Keratinocyte (primary cell): ENCODE results near the gene CEL. TPM values are rescaled to one million over a fixed set of nuclear protein-coding genes. Genes with fewer than 3 reads are reported as not detected.

Source experiments
- DNase-seq: peaks from one replicate; pipeline ENCODE4 v3.0.0-alpha.2; 2011; ENCODE audit warnings: low read depth, missing footprints, low spot score
- FAIRE-seq: peaks from 2 replicates; lab custom pipeline; 2011; peaks lifted over from hg19 to GRCh38; lab: Jason Lieb, UNC
- H2AFZ ChIP-seq: 2 replicates; pipeline ENCODE4 v1.6.0; 2012; ENCODE audit warnings: low read length, control low read depth, inconsistent platforms; ENCODE audit not compliant: control insufficient read depth
- H3K27ac ChIP-seq: 2 replicates; pipeline ENCODE4 v1.5.1; 2011; ENCODE audit warnings: low read length; ENCODE audit not compliant: control insufficient read depth, insufficient read depth
- H3K27me3 ChIP-seq: 3 replicates; pipeline ENCODE4 v1.6.0; 2011; ENCODE audit warnings: low read length; ENCODE audit not compliant: control insufficient read depth, insufficient read depth; ENCODE audit errors: extremely low read depth
- H3K36me3 ChIP-seq, 2 experiments: 2 replicates in 1 of 2; 3 replicates in 1 of 2; pipeline ENCODE4 v1.5.1; 2011; ENCODE audit warnings: low read length in 2 of 2, mild to moderate bottlenecking in 1 of 2; ENCODE audit not compliant: control insufficient read depth in 2 of 2, insufficient read depth in 2 of 2; ENCODE audit errors: extremely low read depth in 1 of 2
- H3K4me1 ChIP-seq: 3 replicates; pipeline ENCODE4 v1.5.1; 2011; ENCODE audit warnings: low read length; ENCODE audit not compliant: control insufficient read depth, insufficient read depth; ENCODE audit errors: extremely low read depth
- H3K4me2 ChIP-seq: 3 replicates; pipeline ENCODE4 v1.6.0; 2011; ENCODE audit warnings: low read depth, low read length; ENCODE audit not compliant: control insufficient read depth, insufficient read depth; ENCODE audit errors: extremely low read depth
- H3K4me3 ChIP-seq, 3 experiments: fragments of 200-600 bp in 1 of 3; sonication (generic) in 1 of 3; 2 replicates in 2 of 3; 3 replicates in 1 of 3; pipeline ENCODE4 v1.5.1; 2011 to 2016; ENCODE audit warnings: low read length in 3 of 3, mild to moderate bottlenecking in 3 of 3, control low read depth in 2 of 3, inconsistent platforms in 1 of 3, low read depth in 1 of 3, mixed read lengths in 1 of 3, mixed run types in 1 of 3, moderate library complexity in 1 of 3; ENCODE audit not compliant: control insufficient read depth in 2 of 3, insufficient read depth in 2 of 3; ENCODE audit errors: extremely low read depth in 1 of 3
- H3K79me2 ChIP-seq: 2 replicates; pipeline ENCODE4 v1.6.0; 2012; ENCODE audit warnings: low read length; ENCODE audit not compliant: control insufficient read depth, insufficient read depth
- H3K9ac ChIP-seq: 3 replicates; pipeline ENCODE4 v1.6.0; 2011; ENCODE audit warnings: low read length; ENCODE audit not compliant: control insufficient read depth, insufficient read depth; ENCODE audit errors: extremely low read depth
- H3K9me1 ChIP-seq: 3 replicates; pipeline ENCODE4 v1.6.0; 2011; ENCODE audit warnings: low read length; ENCODE audit not compliant: control insufficient read depth, insufficient read depth; ENCODE audit errors: extremely low read depth
- H3K9me3 ChIP-seq: 2 replicates; pipeline ENCODE4 v1.5.1; 2012; ENCODE audit warnings: low read depth, low read length; ENCODE audit not compliant: control insufficient read depth
- H4K20me1 ChIP-seq: 3 replicates; pipeline ENCODE4 v1.6.0; 2011; ENCODE audit warnings: low read length; ENCODE audit not compliant: control insufficient read depth, insufficient read depth; ENCODE audit errors: extremely low read depth
- EZH2 ChIP-seq: IDR thresholded peaks from one replicate; pipeline ENCODE4 v1.6.1; 2012; ENCODE audit warnings: inconsistent platforms, mild to moderate bottlenecking, low read length, moderate library complexity
- dilution Hi-C: fragments of 300-500 bp; cut with MboI; formaldehyde crosslinking; loops from one replicate; pipeline ENCODE4 v1.7.0; 2020; ENCODE audit warnings: low sequenced_read_pairs; ENCODE audit not compliant: extremely low pct_ligation_motif_present
- polyA plus RNA-seq, 5 experiments: library from polyadenylated mRNA; depleted of rRNA in 3 of 5; stranded (reverse) in 3 of 5; stranded (forward) in 1 of 5; unstranded in 1 of 5; fragments of >200 nt; gene quantifications; 1 replicate in 1 of 5; 2 replicates in 3 of 5; 3 replicates in 1 of 5; pipeline versions ENCODE4 v1.2.1 to v1.2.3, GENCODE V29; 2011 to 2012; ENCODE audit warnings: missing spikeins in 2 of 5, low read depth in 1 of 5, low replicate concordance in 1 of 5
- TF ChIP-seq, protein P1 (sequence below), 3 experiments: IDR thresholded peaks in 1 of 3; conservative IDR thresholded peaks in 1 of 3; optimal IDR thresholded peaks in 1 of 3; 2 replicates in 2 of 3; 3 replicates in 1 of 3; pipeline versions ENCODE3 to v1.5.1; 2011; ENCODE audit warnings: low read length in 3 of 3, mild to moderate bottlenecking in 3 of 3, moderate library complexity in 2 of 3, control low read depth in 1 of 3, inconsistent platforms in 1 of 3; ENCODE audit not compliant: insufficient read depth in 2 of 3; ENCODE audit errors: extremely low read depth in 1 of 3

Gene CEL
- polyA plus RNA-seq, 1 donor (not counting 4 experiments of a cell fraction or from before 2014, with no cell fraction given): 0.12 TPM

DNA sequence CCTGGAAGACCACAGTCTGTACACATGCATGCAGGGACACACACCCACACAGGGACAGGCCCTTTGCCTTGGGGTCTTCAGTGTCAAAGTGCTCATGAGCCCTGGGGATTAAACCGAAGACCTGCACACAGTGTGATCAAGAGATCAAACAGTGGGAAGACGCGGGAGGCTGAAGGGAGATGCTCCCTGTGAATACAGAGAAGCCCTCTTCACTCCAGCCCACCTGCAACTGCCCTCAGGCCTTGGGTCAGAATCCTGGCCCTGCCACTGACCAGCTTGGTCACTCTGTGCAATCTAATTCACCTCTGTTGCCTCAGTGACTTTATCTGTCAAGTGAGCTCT lies 56.4 kb downstream of the CEL start:
- Histone ChIP-seq H3K4me2 (no peak overlapping the region), H3K9ac (no peak overlapping the region), H2AFZ (no peak overlapping the region), H3K9me1 (no peaks in the 10 kb centered on the region), H3K4me1 (peaks cover 22% of the 10 kb centered on the region), H3K36me3 (peaks cover 0 to 2% of the 10 kb centered on the region in 2 experiments), H4K20me1 (peaks cover 21% of the 10 kb centered on the region), H3K79me2 (peaks cover 4% of the 10 kb centered on the region), H3K27ac (no peak overlapping the region), H3K4me3 (no peak overlapping the region), H3K9me3 (no peaks in the 10 kb centered on the region), H3K27me3 (no peaks in the 10 kb centered on the region)
- DNase-seq: no peak
- dilution Hi-C loops: no loop called here
- no peak for FAIRE-seq
- TF ChIP-seq, protein P1, sequence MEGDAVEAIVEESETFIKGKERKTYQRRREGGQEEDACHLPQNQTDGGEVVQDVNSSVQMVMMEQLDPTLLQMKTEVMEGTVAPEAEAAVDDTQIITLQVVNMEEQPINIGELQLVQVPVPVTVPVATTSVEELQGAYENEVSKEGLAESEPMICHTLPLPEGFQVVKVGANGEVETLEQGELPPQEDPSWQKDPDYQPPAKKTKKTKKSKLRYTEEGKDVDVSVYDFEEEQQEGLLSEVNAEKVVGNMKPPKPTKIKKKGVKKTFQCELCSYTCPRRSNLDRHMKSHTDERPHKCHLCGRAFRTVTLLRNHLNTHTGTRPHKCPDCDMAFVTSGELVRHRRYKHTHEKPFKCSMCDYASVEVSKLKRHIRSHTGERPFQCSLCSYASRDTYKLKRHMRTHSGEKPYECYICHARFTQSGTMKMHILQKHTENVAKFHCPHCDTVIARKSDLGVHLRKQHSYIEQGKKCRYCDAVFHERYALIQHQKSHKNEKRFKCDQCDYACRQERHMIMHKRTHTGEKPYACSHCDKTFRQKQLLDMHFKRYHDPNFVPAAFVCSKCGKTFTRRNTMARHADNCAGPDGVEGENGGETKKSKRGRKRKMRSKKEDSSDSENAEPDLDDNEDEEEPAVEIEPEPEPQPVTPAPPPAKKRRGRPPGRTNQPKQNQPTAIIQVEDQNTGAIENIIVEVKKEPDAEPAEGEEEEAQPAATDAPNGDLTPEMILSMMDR (optimal IDR thresholded peaks at IDR 0.05 in 1 of 3, IDR thresholded peaks at IDR 0.05 in 1 of 3, conservative IDR thresholded peaks at IDR 0.05 in 1 of 3; ENCODE audit: extremely low read depth in 1 of 3, insufficient read depth in 2 of 3, low read length in 3 of 3): no peak
- no peak for TF ChIP-seq EZH2

DNA sequence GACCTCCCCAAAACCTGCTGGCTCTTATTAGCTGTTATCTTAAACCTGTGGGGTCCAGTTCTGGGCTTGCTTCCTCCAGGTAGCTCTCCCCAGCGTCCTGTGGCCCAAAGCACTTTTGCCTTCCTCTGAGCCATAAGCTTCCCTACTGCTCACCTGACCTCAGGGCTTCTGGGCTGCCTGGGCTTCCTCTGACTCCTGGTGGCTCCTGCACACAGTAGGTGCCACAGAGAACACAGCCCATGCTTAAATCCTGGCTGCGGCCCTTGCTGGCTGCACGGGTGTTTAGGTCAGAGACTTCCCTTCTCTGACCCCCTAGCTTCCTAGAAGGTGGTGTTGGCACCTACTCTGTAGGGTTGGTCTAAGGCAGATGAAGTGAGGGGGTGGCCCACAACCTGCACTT lies 56.8 kb downstream of the CEL start:
- FAIRE-seq (no peak), DNase-seq (no peak)
- Histone ChIP-seq H4K20me1 (peaks cover 19% of the 10 kb centered on the region), H3K4me3 (no peak overlapping the region), H3K36me3 (peaks cover 0 to 2% of the 10 kb centered on the region in 2 experiments), H3K4me2 (no peak overlapping the region), H3K79me2 (peaks cover 4% of the 10 kb centered on the region), H3K27me3 (no peaks in the 10 kb centered on the region), H3K9me1 (no peaks in the 10 kb centered on the region), H3K9ac (no peak overlapping the region), H3K4me1 (peaks cover 22% of the 10 kb centered on the region), H2AFZ (no peak overlapping the region), H3K9me3 (no peaks in the 10 kb centered on the region), H3K27ac (no peak overlapping the region)
- dilution Hi-C loops: no loop called here
- TF ChIP-seq EZH2: no peak
- TF ChIP-seq, protein P1 (optimal IDR thresholded peaks at IDR 0.05 in 1 of 3, IDR thresholded peaks at IDR 0.05 in 1 of 3, conservative IDR thresholded peaks at IDR 0.05 in 1 of 3; ENCODE audit: extremely low read depth in 1 of 3, insufficient read depth in 2 of 3, low read length in 3 of 3): no peak
